Measurements from ENCODE around the gene MEGF6.

GRCh38 chr1:3527774-3528173, 83.5 kb downstream of the MEGF6 start:
- no peak for TF ChIP-seq CTCF (IDR thresholded peaks at IDR 0.05; ENCODE audit: control extremely low read depth in 1 of 3, insufficient read depth in 1 of 3, low read depth in 1 of 3, low read length in 3 of 3)
- no peak for TF ChIP-seq YY1 (IDR thresholded peaks at IDR 0.05; ENCODE audit: low read depth, low read length)

Measured in H1 (cell line).